Right kidney (tissue), 1 donor: Measurements from ENCODE around the gene AOC1.
"Not testable (repeated sequence)": the region's sequence is repeated elsewhere in the genome, so short reads cannot be mapped to it uniquely, and the experiment has no call there.

Experiments used
- DNase-seq: peaks from one replicate; pipeline ENCODE4 v3.0.0-alpha.2; 2016

The AOC1 gene

GRCh38 chr7:150895809-150896208 lies 43.5 kb downstream of the AOC1 start:
- DNase-seq = no peak

GRCh38 chr7:150896562-150897209 lies 44.4 kb downstream of the AOC1 start:
- DNase-seq = no peak

GRCh38 chr7:150897502-150898474 lies 45.5 kb downstream of the AOC1 start:
- DNase-seq = no peak

GRCh38 chr7:150898475-150899011 lies 46.2 kb downstream of the AOC1 start:
- peak; percentile 58 for DNase-seq

GRCh38 chr7:150900675-150901074 lies 48.4 kb downstream of the AOC1 start:
- no peak for DNase-seq

GRCh38 chr7:150901160-150902035 lies 49.1 kb downstream of the AOC1 start:
- DNase-seq = peak; percentile 34

GRCh38 chr7:150902078-150903033 lies 50.0 kb downstream of the AOC1 start:
- no peak for DNase-seq

GRCh38 chr7:150903606-150904005 lies 51.3 kb downstream of the AOC1 start:
- DNase-seq = no peak

GRCh38 chr7:150904011-150904909 lies 51.9 kb downstream of the AOC1 start:
- DNase-seq = no peak

- DNase-seq = no peak
Observed at GRCh38 chr7:150908173-150908572, 55.9 kb downstream of the AOC1 start.

GRCh38 chr7:150909200-150909995 lies 57.1 kb downstream of the AOC1 start:
- no peak for DNase-seq

GRCh38 chr7:150910305-150910995 lies 58.1 kb downstream of the AOC1 start:
- not testable (repeated sequence) for DNase-seq

- DNase-seq = no peak
Observed at GRCh38 chr7:150910996-150911422, 58.7 kb downstream of the AOC1 start.
